DND-41 (cell line): ENCODE data around the gene LSS.
"Not testable (repeated sequence)": the region's sequence is repeated elsewhere in the genome, so short reads cannot be mapped to it uniquely, and the experiment has no call there.

ENCODE experiments used
- ATAC-seq: fragments of 200-7000 bp; cut with Tn5 transposase; 3 replicates; pipeline ENCODE4 v1.9.1; 2021; ENCODE audit warnings: low read depth; ENCODE audit not compliant: insufficient read depth
- DNase-seq: peaks from one replicate; pipeline ENCODE4 v3.0.0-alpha.2; 2020
- H2AFZ ChIP-seq: 2 replicates; pipeline ENCODE4 v1.6.0; 2012; ENCODE audit warnings: low read depth, low read length
- H3K27ac ChIP-seq: 2 replicates; pipeline ENCODE4 v1.5.1; 2012; ENCODE audit warnings: low read length, inconsistent platforms
- H3K27me3 ChIP-seq: fragments of 200-600 bp; sonication (generic); 2 replicates; pipeline ENCODE4 v1.6.0; 2012; ENCODE audit warnings: low read length, mild to moderate bottlenecking, inconsistent platforms; ENCODE audit not compliant: insufficient read depth, poor library complexity
- H3K36me3 ChIP-seq: 2 replicates; pipeline ENCODE4 v1.5.1; 2012; ENCODE audit warnings: low read length, inconsistent platforms; ENCODE audit not compliant: insufficient read depth
- H3K4me1 ChIP-seq: 2 replicates; pipeline ENCODE4 v1.5.1; 2012; ENCODE audit warnings: mild to moderate bottlenecking, low read length; ENCODE audit not compliant: insufficient read depth
- H3K4me2 ChIP-seq: 2 replicates; pipeline ENCODE4 v1.6.0; 2012; ENCODE audit warnings: mild to moderate bottlenecking, moderate library complexity, low read length, inconsistent platforms; ENCODE audit not compliant: insufficient read depth
- H3K4me3 ChIP-seq, 2 experiments: fragments of 200-600 bp in 1 of 2; shearing (Covaris generic) in 1 of 2; 2 replicates each; pipeline ENCODE4 v1.5.1; 2012 to 2016; ENCODE audit warnings: inconsistent platforms in 2 of 2, low read length in 2 of 2, mild to moderate bottlenecking in 2 of 2, low read depth in 1 of 2, moderate library complexity in 1 of 2
- H3K79me2 ChIP-seq: 2 replicates; pipeline ENCODE4 v1.6.0; 2012; ENCODE audit warnings: low read length, inconsistent platforms; ENCODE audit not compliant: insufficient read depth
- H3K9ac ChIP-seq: 2 replicates; pipeline ENCODE4 v1.6.0; 2012; ENCODE audit warnings: low read depth, mild to moderate bottlenecking, inconsistent platforms, low read length, moderate library complexity
- H3K9me3 ChIP-seq: 2 replicates; pipeline ENCODE4 v1.5.1; 2012; ENCODE audit warnings: low read length, moderate library complexity, mild to moderate bottlenecking, inconsistent platforms; ENCODE audit not compliant: insufficient read depth, severe bottlenecking
- H4K20me1 ChIP-seq: 2 replicates; pipeline ENCODE4 v1.6.0; 2012; ENCODE audit warnings: low read length; ENCODE audit not compliant: insufficient read depth
- CTCF ChIP-seq: IDR thresholded peaks from 2 replicates; pipeline ENCODE4 v1.5.1; 2012; ENCODE audit warnings: borderline replicate concordance, low read length, moderate library complexity, mild to moderate bottlenecking; ENCODE audit not compliant: poor library complexity, severe bottlenecking; ENCODE audit errors: extremely low read depth
- EZH2 ChIP-seq: IDR thresholded peaks from 3 replicates; pipeline ENCODE4 v1.6.1; 2012; ENCODE audit warnings: borderline replicate concordance, low read depth, mild to moderate bottlenecking, moderate library complexity, low read length, inconsistent platforms; ENCODE audit not compliant: severe bottlenecking

The LSS gene

DNA sequence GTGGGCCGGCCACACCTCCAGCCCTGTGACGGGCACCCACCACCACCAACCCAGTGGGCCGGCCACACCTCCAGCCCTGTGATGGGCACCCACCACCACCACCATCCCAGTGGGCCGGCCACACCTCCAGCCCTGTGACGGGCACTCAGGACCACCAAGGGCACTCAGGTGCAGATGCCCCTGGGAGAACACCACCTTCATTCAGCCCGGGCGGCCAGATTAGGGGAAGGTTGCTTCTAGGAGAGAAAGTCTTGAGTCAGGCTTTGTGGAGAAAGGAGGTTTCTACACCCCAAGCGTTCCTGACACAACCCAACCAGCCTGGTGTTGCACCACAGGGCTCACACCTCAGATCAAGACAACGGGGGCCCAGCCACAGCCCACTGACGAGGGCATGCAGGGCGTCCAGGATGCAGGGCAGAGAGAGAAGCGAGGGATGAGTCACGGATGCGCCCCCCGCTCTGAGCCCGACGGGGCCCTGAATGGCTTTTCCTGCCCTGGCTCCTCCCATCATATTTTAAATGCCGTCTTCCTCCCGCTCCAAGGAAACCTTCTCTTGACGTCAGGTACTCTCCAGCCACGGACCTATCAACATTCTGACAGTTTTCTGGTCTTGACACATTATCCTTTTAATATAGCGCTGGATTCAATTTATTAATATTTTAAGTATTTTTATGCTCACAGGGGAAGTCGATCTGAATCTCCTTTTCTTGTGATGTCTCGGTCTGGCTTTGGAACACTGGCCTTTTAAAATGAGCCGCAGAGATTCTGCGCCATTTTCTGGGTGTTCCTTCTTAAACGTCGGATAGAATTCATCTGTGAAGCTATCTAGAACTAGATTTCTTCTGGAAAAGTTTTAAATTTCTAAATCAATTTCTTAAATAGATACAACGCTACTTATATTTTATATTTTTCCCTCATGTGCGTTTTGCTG, 43.7 kb downstream of the LSS start:
- no peak for TF ChIP-seq EZH2
- TF ChIP-seq CTCF, result no peak
- H4K20me1 ChIP-seq, result no peaks in the 10 kb centered on the region
- peaks cover 8% of the 10 kb centered on the region for H3K4me1 ChIP-seq
- ATAC-seq, result peak; percentile 89
- H3K36me3 ChIP-seq, result peaks cover 14% of the 10 kb centered on the region
- peak overlapping the region in 1 of 2 experiments; percentile 26; a peak in 1 of 4 replicates for H3K4me3 ChIP-seq
- peak overlapping the region; percentile 43 for H3K4me2 ChIP-seq
- no peaks in the 10 kb centered on the region for H3K79me2 ChIP-seq
- no peaks in the 10 kb centered on the region for H3K27me3 ChIP-seq
- peak; percentile 64 for DNase-seq
- 0 out of 2 replicates have a peak overlapping the region, but pooled peaks have one; percentile 1 for H2AFZ ChIP-seq
- H3K9me3 ChIP-seq, result no peaks in the 10 kb centered on the region
- H3K27ac ChIP-seq, result no peak overlapping the region
- no peak overlapping the region for H3K9ac ChIP-seq

DNA sequence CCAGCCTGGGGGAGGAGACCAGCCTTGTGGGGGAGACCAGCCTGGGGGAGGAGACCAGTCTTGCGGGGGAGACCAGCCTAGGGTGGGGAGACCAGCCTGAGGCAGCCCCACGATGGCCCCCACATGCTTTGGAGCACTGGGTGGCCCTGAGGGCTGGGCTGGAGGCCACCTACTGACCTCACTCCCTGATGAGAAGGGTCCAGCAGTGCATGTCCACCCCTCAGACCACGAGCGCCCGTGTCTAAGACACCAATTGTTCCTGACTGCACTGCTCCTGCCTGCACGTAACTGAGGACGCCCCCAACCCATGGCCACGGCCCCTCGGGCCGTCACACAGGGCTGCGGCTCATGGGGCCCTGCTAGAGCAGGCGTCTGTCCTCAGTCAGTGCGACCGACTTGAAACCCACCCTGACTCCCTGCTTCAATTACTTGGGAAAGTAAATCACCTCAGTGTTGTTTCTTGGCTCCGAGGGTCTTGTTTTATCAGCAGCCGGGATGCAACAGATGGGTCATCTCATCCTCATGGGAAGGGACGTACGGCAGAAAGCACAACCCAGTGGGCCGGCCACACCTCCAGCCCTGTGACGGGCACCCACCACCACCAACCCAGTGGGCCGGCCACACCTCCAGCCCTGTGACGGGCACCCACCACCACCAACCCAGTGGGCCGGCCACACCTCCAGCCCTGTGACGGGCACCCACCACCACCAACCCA, 44.5 kb downstream of the LSS start, which contains the start of gene SPATC1L:
SPATC1L (minus strand) TSS at position 550 of the 715 bp plus-strand sequence. CDS start 1,643 bp downstream, outside the sequence.
- DNase-seq (no peak), ATAC-seq (no peak)
- H3K4me3 ChIP-seq, result peak within 1 kb of the TSS in 1 of 2 experiments; percentile 26; a peak in 1 of 4 replicates
- H3K36me3 ChIP-seq, result peaks cover 8% of the 10 kb centered on the region; the same call in 1 of the 2 replicates
- no peak within 1 kb of the TSS for H3K9ac ChIP-seq
- no peaks in the 10 kb centered on the region for H3K9me3 ChIP-seq
- H3K27ac ChIP-seq, result no peak within 1 kb of the TSS
- H3K79me2 ChIP-seq, result no peaks in the 10 kb centered on the region
- H4K20me1 ChIP-seq, result no peaks in the 10 kb centered on the region
- peaks cover 8% of the 10 kb centered on the region for H3K4me1 ChIP-seq
- H3K27me3 ChIP-seq, result no peaks in the 10 kb centered on the region
- peak within 1 kb of the TSS; percentile 43 for H3K4me2 ChIP-seq
- 0 out of 2 replicates have a peak within 1 kb of the TSS, but pooled peaks have one; percentile 1 for H2AFZ ChIP-seq
- TF ChIP-seq CTCF (no peak), EZH2 (no peak)

- not testable (repeated sequence) for H3K27ac ChIP-seq, H3K4me1 ChIP-seq, H3K27me3 ChIP-seq, H3K79me2 ChIP-seq, H3K36me3 ChIP-seq, H4K20me1 ChIP-seq, DNase-seq, H3K4me2 ChIP-seq, H3K9me3 ChIP-seq, H3K9ac ChIP-seq, H2AFZ ChIP-seq, ATAC-seq, H3K4me3 ChIP-seq
These were observed 45.2 kb downstream of the LSS start for GRCh38 chr21:46183337-46183909.
